HepG2 (cell line): Measurements from ENCODE around the gene IFI35. TPM values are rescaled to one million over a fixed set of nuclear protein-coding genes. Genes with fewer than 3 reads are reported as not detected.

Experiments used
- CBX5 ChIP-seq: sonication (generic); formaldehyde crosslinking; IDR thresholded peaks from 2 replicates; pipeline ENCODE4 v1.4.0; 2020; ENCODE audit warnings: missing genetic modification reagents, borderline replicate concordance
- CTCF ChIP-seq: sonication (generic); formaldehyde crosslinking; IDR thresholded peaks from 2 replicates; pipeline ENCODE4 v1.5.0; 2020; ENCODE audit warnings: mild to moderate bottlenecking, missing genetic modification reagents, moderate library complexity
- DZIP1 ChIP-seq: sonication (generic); formaldehyde crosslinking; IDR thresholded peaks from 2 replicates; pipeline ENCODE4 v1.5.0; 2020; ENCODE audit warnings: mild to moderate bottlenecking, missing genetic modification reagents
- FOSL1 ChIP-seq: sonication (generic); formaldehyde crosslinking; IDR thresholded peaks from 2 replicates; pipeline ENCODE4 v1.9.0; 2021; ENCODE audit warnings: missing genetic modification reagents, borderline replicate concordance
- FOXA3 ChIP-seq: IDR thresholded peaks from 2 replicates; pipeline ENCODE4 v1.6.1; 2016; ENCODE audit warnings: missing genetic modification reagents, missing compliant biosample characterization
- GPBP1L1 ChIP-seq: sonication (generic); formaldehyde crosslinking; IDR thresholded peaks from 2 replicates; pipeline ENCODE4 v1.5.0; 2020; ENCODE audit warnings: mild to moderate bottlenecking, missing genetic modification reagents
- HCFC1 ChIP-seq: fragments of 150-350 bp; IDR thresholded peaks from 2 replicates; pipeline ENCODE4 v1.6.1; 2014; ENCODE audit warnings: low read depth, low read length
- HNF1B ChIP-seq: sonication (generic); formaldehyde crosslinking; IDR thresholded peaks from 2 replicates; pipeline ENCODE4 v1.5.1; 2020; ENCODE audit warnings: mild to moderate bottlenecking, moderate library complexity, missing genetic modification reagents
- MYC ChIP-seq: sonication (generic); formaldehyde crosslinking; IDR thresholded peaks from 2 replicates; pipeline ENCODE4 v1.9.0; 2021; ENCODE audit warnings: missing genetic modification reagents, borderline replicate concordance
- MYPOP ChIP-seq: sonication (generic); formaldehyde crosslinking; IDR thresholded peaks from 2 replicates; pipeline ENCODE4 v1.8.1; 2023; ENCODE audit warnings: mild to moderate bottlenecking, moderate library complexity, missing genetic modification reagents
- PCBP1 ChIP-seq: fragments of 200-400 bp; formaldehyde crosslinking; IDR thresholded peaks from 2 replicates; pipeline ENCODE4 v1.6.1; 2017; ENCODE audit warnings: mild to moderate bottlenecking, low read depth, low read length, borderline replicate concordance
- SOX6 ChIP-seq, 2 experiments: fragments of 450-650 bp in 1 of 2; sonication (generic) in 1 of 2; formaldehyde crosslinking in 1 of 2; IDR thresholded peaks; 2 replicates each; pipeline versions ENCODE4 v1.4.0 to v1.6.1; 2017 to 2020; ENCODE audit warnings: antibody characterized with exemption in 1 of 2, mild to moderate bottlenecking in 1 of 2, missing genetic modification reagents in 1 of 2
- SPEN ChIP-seq: sonication (generic); formaldehyde crosslinking; IDR thresholded peaks from 2 replicates; pipeline ENCODE4 v1.5.1; 2020; ENCODE audit warnings: low read depth, mild to moderate bottlenecking, missing genetic modification reagents
- TEAD3 ChIP-seq: optimal IDR thresholded peaks from 2 replicates; pipeline ENCODE3; 2016; ENCODE audit warnings: borderline replicate concordance
- THYN1 ChIP-seq: sonication (generic); formaldehyde crosslinking; IDR thresholded peaks from 2 replicates; pipeline ENCODE4 v1.8.1; 2023; ENCODE audit warnings: low read depth, mild to moderate bottlenecking, moderate library complexity, missing genetic modification reagents, borderline replicate concordance
- ZNF552 ChIP-seq: sonication (generic); formaldehyde crosslinking; IDR thresholded peaks from 2 replicates; pipeline ENCODE4 v1.9.0; 2022; ENCODE audit warnings: missing genetic modification reagents, mild to moderate bottlenecking, borderline replicate concordance
- ZNF652 ChIP-seq: IDR thresholded peaks from 2 replicates; pipeline ENCODE4 v1.6.1; 2016; ENCODE audit warnings: low read depth, borderline replicate concordance
- ZSCAN22 ChIP-seq: sonication (generic); formaldehyde crosslinking; IDR thresholded peaks from 2 replicates; pipeline ENCODE4 v1.4.0; 2020; ENCODE audit warnings: mild to moderate bottlenecking, missing genetic modification reagents
- ZSCAN25 ChIP-seq: sonication (generic); formaldehyde crosslinking; IDR thresholded peaks from 2 replicates; pipeline ENCODE4 v1.8.0; 2022; ENCODE audit warnings: mild to moderate bottlenecking, missing genetic modification reagents
- polyA plus RNA-seq, 8 experiments: library from polyadenylated mRNA; depleted of rRNA in 3 of 8; stranded (reverse) in 7 of 8; unstranded in 1 of 8; fragments of >200 nt; fragmentation: Illumina TruSeq in 4 of 8; extraction: Trizol in 4 of 8; gene quantifications; 2 replicates each; pipeline versions ENCODE4 v1.2.1 to v1.2.3, GENCODE V29; 2011 to 2016; ENCODE audit warnings: low read depth in 4 of 8, missing spikeins in 1 of 8, mixed read lengths in 1 of 8; ENCODE audit not compliant: insufficient read depth in 1 of 8
- total RNA-seq, 5 experiments: library from RNA; depleted of rRNA; stranded (reverse); fragments of >200 nt; fragmentation: Illumina TruSeq; extraction: Trizol; gene quantifications; 2 replicates each; pipeline ENCODE4 v1.2.3, GENCODE V29; 2016; ENCODE audit warnings: low read depth in 1 of 5

The IFI35 gene
- total and polyA plus RNA-seq, 2 of the 13 experiments (the other 11 are each of a cell fraction or from before 2014, with no cell fraction given): 28.9 to 38.1 TPM

- TF ChIP-seq HNF1B (CRISPR knock-in tag) (peak; percentile 61), FOSL1 (no peak), ZSCAN22 (CRISPR knock-in tag) (0 out of 2 replicates have a peak, but pooled peaks have one; percentile 12), FOXA3 (CRISPR knock-in tag) (peak; percentile 44; the same call in 1 of the 2 replicates), THYN1 (CRISPR knock-in tag) (no peak), DZIP1 (CRISPR knock-in tag) (peak; percentile 82; the same call in 1 of the 2 replicates), MYPOP (peak; percentile 84), PCBP1 (0 out of 2 replicates have a peak, but pooled peaks have one; percentile 43), ZSCAN25 (CRISPR knock-in tag) (peak; percentile 47; the same call in 1 of the 2 replicates), GPBP1L1 (CRISPR knock-in tag) (no peak), MYC (CRISPR knock-in tag) (peak; percentile 69; the same call in 1 of the 2 replicates), CBX5 (CRISPR knock-in tag) (peak; percentile 68; the same call in 1 of the 2 replicates), ZNF552 (no peak), TEAD3 (CRISPR knock-in tag) (peak; percentile 44), CTCF (CRISPR knock-in tag) (peak; percentile 97), SPEN (peak; percentile 48), SOX6 (IDR thresholded peaks at IDR 0.05) (no peak), SOX6 (CRISPR knock-in tag; IDR thresholded peaks at IDR 0.05) (peak; percentile 45; the same call in 1 of the 2 replicates), HCFC1 (no peak; the same call in 1 of the 2 replicates), ZNF652 (CRISPR knock-in tag) (no peak)
These were observed at the start of gene IFI35 (continued) for GRCh38 chr17:43006639-43007551.
